ENCODE measurements around the gene R3HDML. TPM values are rescaled to one million over a fixed set of nuclear protein-coding genes. Genes with fewer than 3 reads are reported as not detected.

The R3HDML gene
- total and polyA plus RNA-seq, 7 donors = not detected

GRCh38 chr20:44334709-44335108 is 2.1 kb upstream of the R3HDML start:
- intact Hi-C loops (cut with DNase I) = no loop called here
- no peak overlapping the region for H3K27ac ChIP-seq
- no peak overlapping the region for H3K4me3 ChIP-seq
- DNase-seq = no peak
- no peak for TF ChIP-seq EP300 (IDR thresholded peaks at IDR 0.05)
- no peak for TF ChIP-seq CTCF (IDR thresholded peaks at IDR 0.05)
- no peak for TF ChIP-seq POLR2AphosphoS5 (IDR thresholded peaks at IDR 0.05)
- TF ChIP-seq POLR2A (IDR thresholded peaks at IDR 0.05) = no peak
- H3K36me3 ChIP-seq = no peaks in the 10 kb centered on the region
- H3K27me3 ChIP-seq = peaks cover 0 to 28% (median 0%) of the 10 kb centered on the region in 3 donors
- no peaks in the 10 kb centered on the region for H3K4me1 ChIP-seq
- WGBS, 2 donors = 74 to 87% methylated on average over 4 of the region's 4 CpGs
- no peaks in the 10 kb centered on the region for H3K9me3 ChIP-seq

GRCh38 chr20:44335675-44336074 is 1.2 kb upstream of the R3HDML start:
- Histone ChIP-seq H3K9me3 (no peaks in the 10 kb centered on the region), H3K4me3 (no peak overlapping the region), H3K27ac (no peak overlapping the region), H3K4me1 (no peaks in the 10 kb centered on the region), H3K36me3 (no peaks in the 10 kb centered on the region), H3K27me3 (peaks cover 0 to 28% (median 0%) of the 10 kb centered on the region in 3 donors)
- TF ChIP-seq CTCF (IDR thresholded peaks at IDR 0.05) (no peak), POLR2AphosphoS5 (IDR thresholded peaks at IDR 0.05) (no peak), POLR2A (IDR thresholded peaks at IDR 0.05) (no peak), EP300 (IDR thresholded peaks at IDR 0.05) (no peak)
- intact Hi-C loops (cut with DNase I) = no loop called here
- DNase-seq = no peak
- WGBS, 2 donors = 85 to 92% methylated on average over 2 of the region's 2 CpGs

- intact Hi-C loops (cut with DNase I) = no loop called here
- H3K27me3 ChIP-seq = peaks cover 0 to 28% (median 0%) of the 10 kb centered on the region in 3 donors
- H3K4me3 ChIP-seq = no peak overlapping the region
- no peak overlapping the region for H3K27ac ChIP-seq
- WGBS, 2 donors = 42 to 81% methylated on average over 15 of the region's 15 CpGs
- no peaks in the 10 kb centered on the region for H3K36me3 ChIP-seq
- TF ChIP-seq POLR2AphosphoS5 (IDR thresholded peaks at IDR 0.05) = no peak
- no peak for TF ChIP-seq EP300 (IDR thresholded peaks at IDR 0.05)
- no peak for TF ChIP-seq POLR2A (IDR thresholded peaks at IDR 0.05)
- TF ChIP-seq CTCF (IDR thresholded peaks at IDR 0.05) = no peak
- no peaks in the 10 kb centered on the region for H3K4me1 ChIP-seq
- no peaks in the 10 kb centered on the region for H3K9me3 ChIP-seq
- no peak for DNase-seq
Observed at GRCh38 chr20:44336086-44336485, 757 bp upstream of the R3HDML start.

- H3K27ac ChIP-seq = no peak overlapping the region
Observed at GRCh38 chr20:44342248-44342647, 5.4 kb downstream of the R3HDML start.

More at GRCh38 chr20:44342248-44342647, 5.4 kb downstream of the R3HDML start:
- 65 to 70% methylated on average over 6 of the region's 6 CpGs for WGBS, 2 donors
- Histone ChIP-seq H3K27me3 (peaks cover 0 to 7% (median 0%) of the 10 kb centered on the region in 3 donors), H3K9me3 (no peaks in the 10 kb centered on the region), H3K36me3 (no peaks in the 10 kb centered on the region), H3K4me3 (no peak overlapping the region), H3K4me1 (no peaks in the 10 kb centered on the region)
- no peak for DNase-seq
- intact Hi-C loops (cut with DNase I) = no loop called here
- no peak for TF ChIP-seq EP300 (IDR thresholded peaks at IDR 0.05)
- TF ChIP-seq CTCF (IDR thresholded peaks at IDR 0.05) = no peak
- TF ChIP-seq POLR2AphosphoS5 (IDR thresholded peaks at IDR 0.05) = no peak
- TF ChIP-seq POLR2A (IDR thresholded peaks at IDR 0.05) = no peak
